Measurements from ENCODE around the gene PRB4. TPM values are rescaled to one million over a fixed set of nuclear protein-coding genes. Genes with fewer than 3 reads are reported as not detected.

Gene PRB4
- total and polyA plus RNA-seq, 2 of the 8 experiments (the other 6 are each of a cell fraction or from before 2014, with no cell fraction given): not detected

DNA sequence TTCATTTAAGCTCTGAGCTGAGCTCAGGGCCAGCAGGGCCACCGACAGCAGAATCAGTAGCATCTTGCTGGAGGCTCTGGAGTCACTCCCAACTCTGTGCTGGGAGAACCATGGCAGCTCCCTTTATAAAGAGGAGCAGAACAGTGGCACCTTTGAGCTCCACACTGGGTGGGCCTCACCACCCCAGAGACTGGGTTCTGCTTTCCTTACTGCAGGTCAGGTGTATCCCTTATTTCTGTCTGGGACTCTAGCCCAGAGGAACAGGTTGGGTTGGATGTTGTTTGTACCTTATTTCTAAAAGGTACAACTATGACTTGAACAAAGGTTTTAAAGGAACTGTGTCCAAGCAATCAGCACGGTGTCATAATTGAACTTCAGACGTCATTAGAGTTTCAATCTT is 40.6 kb downstream of the PRB4 start, which contains the start of gene PRB3:
TSS of gene PRB3 (minus strand) at position 101 of the 400 bp plus-strand sequence. CDS start at position 63, 38 bp downstream.
- Histone ChIP-seq H3K56ac (replicated peaks; ENCODE audit: insufficient read length, low read depth, low read length) (no peak within 1 kb of the TSS), H3K79me1 (ENCODE audit: low read depth, low read length) (no peaks in the 10 kb centered on the region), H2BK12ac (ENCODE audit: low read depth, low read length) (no peak within 1 kb of the TSS), H3K27me3 (replicated peaks in 1 of 4; ENCODE audit: control insufficient read depth in 3 of 4, extremely low read depth in 1 of 4, insufficient read depth in 3 of 4, low read length in 3 of 4) (no peaks in the 10 kb centered on the region), H4K91ac (replicated peaks; ENCODE audit: insufficient read length, low read length) (no peak within 1 kb of the TSS), H2BK120ac (replicated peaks; ENCODE audit: low read depth, low read length) (no peak within 1 kb of the TSS), H4K20me1 (replicated peaks in 1 of 2; ENCODE audit: control insufficient read depth in 1 of 2, insufficient read depth in 2 of 2, low read length in 2 of 2) (no peaks in the 10 kb centered on the region), H3K4ac (replicated peaks; ENCODE audit: insufficient read length, low read depth, low read length) (no peak within 1 kb of the TSS), H2BK20ac (ENCODE audit: low read length) (no peak within 1 kb of the TSS), H3K18ac (ENCODE audit: extremely low read depth, low read length) (no peak within 1 kb of the TSS), H3K23me2 (ENCODE audit: low read depth, low read length) (no peaks in the 10 kb centered on the region), H3K27ac (ENCODE audit: low read depth, low read length) (no peak within 1 kb of the TSS), H2BK15ac (ENCODE audit: low read length) (no peak within 1 kb of the TSS), H4K5ac (ENCODE audit: insufficient read length, low read depth, low read length) (no peak within 1 kb of the TSS), H2AK5ac (ENCODE audit: low read depth, low read length) (no peak within 1 kb of the TSS), H3K79me2 (ENCODE audit: control insufficient read depth in 1 of 2, insufficient read depth in 2 of 2, low read length in 2 of 2) (no peaks in the 10 kb centered on the region), H3K23ac (ENCODE audit: insufficient read length) (no peak within 1 kb of the TSS), H2BK5ac (ENCODE audit: low read depth, low read length) (no peak within 1 kb of the TSS), H3K36me3 (ENCODE audit: control insufficient read depth in 2 of 4, insufficient read depth in 4 of 4, low read length in 3 of 4) (no peaks in the 10 kb centered on the region), H3K9ac (replicated peaks in 1 of 4; ENCODE audit: extremely low read depth in 1 of 4, low read depth in 3 of 4, low read length in 3 of 4) (no peak within 1 kb of the TSS), H3K9me3 (ENCODE audit: insufficient read depth in 2 of 2, low read depth in 1 of 2, low read length in 1 of 2) (no peaks in the 10 kb centered on the region), H3K4me1 (replicated peaks in 1 of 4; ENCODE audit: control insufficient read depth in 3 of 4, insufficient read depth in 4 of 4, low read length in 3 of 4) (no peaks in the 10 kb centered on the region), H3K4me2 (ENCODE audit: insufficient read depth in 1 of 2, low read depth in 2 of 2, low read length in 2 of 2) (no peak within 1 kb of the TSS), H2AFZ (ENCODE audit: low read length) (no peak within 1 kb of the TSS), H3K4me3 (ENCODE audit: extremely low read depth in 1 of 4, insufficient read depth in 2 of 4, low read depth in 3 of 4, low read length in 4 of 4) (no peak within 1 kb of the TSS), H4K8ac (ENCODE audit: extremely low read depth, insufficient read depth, low read length) (no peak within 1 kb of the TSS), H3K14ac (ENCODE audit: insufficient read length) (no peak within 1 kb of the TSS)
- 88% methylated on average over 3 of the region's 3 CpGs; no CpG with 5 or more reads in 1 of the 2 experiments for WGBS, 2 experiments (ENCODE audit: extremely low coverage in 1 of 2, insufficient coverage in 1 of 2, insufficient read length in 1 of 2, insufficient replicate concordance in 2 of 2, low coverage in 1 of 2, low lambda C conversion rate in 2 of 2, missing lambda C conversion rate in 1 of 2)
- DNase-seq (ENCODE audit: low read depth in 1 of 2, low spot score in 2 of 2) (no peak), FAIRE-seq (no peak)
- ChIA-PET CTCF (ENCODE audit: partially characterized antibody) (interaction anchor here (1.1 kb wide), 1 partner anchor 37 kb away, joined by 3 read pairs; no protein-coding TSS in a partner anchor), POLR2A (ENCODE audit: partially characterized antibody) (no interaction called here)
- TF ChIP-seq TCF12 (IDR thresholded peaks at IDR 0.05; ENCODE audit: low read depth, low read length): no peak
- TF ChIP-seq HDAC2 (IDR thresholded peaks at IDR 0.05; ENCODE audit: borderline replicate concordance in 1 of 2, low read depth in 2 of 2, low read length in 2 of 2): no peak
- TF ChIP-seq GTF2F1 (IDR thresholded peaks at IDR 0.05; ENCODE audit: borderline replicate concordance, low read depth, low read length): no peak
- no peak for TF ChIP-seq SIN3A (conservative IDR thresholded peaks at IDR 0.05 in 1 of 2, IDR thresholded peaks at IDR 0.05 in 1 of 2; ENCODE audit: low read depth in 1 of 2, low read length in 2 of 2)
- no peak for TF ChIP-seq ASH2L (IDR thresholded peaks at IDR 0.05; ENCODE audit: low read length)
- no peak for TF ChIP-seq POU5F1 (IDR thresholded peaks at IDR 0.05; ENCODE audit: low read depth, low read length)
- TF ChIP-seq JUND (IDR thresholded peaks at IDR 0.05; ENCODE audit: low read length): no peak
- no peak for TF ChIP-seq RFX5 (IDR thresholded peaks at IDR 0.05; ENCODE audit: borderline replicate concordance, low read depth, low read length)
- TF ChIP-seq TBP (IDR thresholded peaks at IDR 0.05; ENCODE audit: low read depth, low read length): no peak
- no peak for TF ChIP-seq KDM1A (IDR thresholded peaks at IDR 0.05; ENCODE audit: borderline replicate concordance, low read length)
- no peak for TF ChIP-seq EZH2 (IDR thresholded peaks at IDR 0.05; ENCODE audit: low read depth, low read length, severe bottlenecking)
- no peak for TF ChIP-seq SP2 (IDR thresholded peaks at IDR 0.05; ENCODE audit: low read length)
- no peak for TF ChIP-seq CHD2 (IDR thresholded peaks at IDR 0.05; ENCODE audit: low read length)
- no peak for TF ChIP-seq TAF7 (optimal IDR thresholded peaks at IDR 0.05; ENCODE audit: borderline replicate concordance, low read depth, low read length)

All from H1 (cell line).